Left ventricle myocardium inferior (tissue), 1 donor: ENCODE data around the gene TRAP1. TPM values are rescaled to one million over a fixed set of nuclear protein-coding genes. Genes with fewer than 3 reads are reported as not detected.

ENCODE experiments used
- DNase-seq: peaks from one replicate; pipeline ENCODE4 v3.0.0-alpha.2; 2020
- H3K27ac ChIP-seq: fragments of 200-600 bp; replicated peaks from 2 replicates; pipeline ENCODE4 v1.8.0; 2021
- H3K27me3 ChIP-seq: fragments of 200-600 bp; 2 replicates; pipeline ENCODE4 v1.8.0; 2021; ENCODE audit warnings: low read depth
- H3K36me3 ChIP-seq: fragments of 200-600 bp; 2 replicates; pipeline ENCODE4 v1.8.0; 2021
- H3K4me1 ChIP-seq: fragments of 200-600 bp; 2 replicates; pipeline ENCODE4 v1.8.0; 2021
- H3K4me3 ChIP-seq: fragments of 200-600 bp; 2 replicates; pipeline ENCODE4 v1.8.0; 2021; ENCODE audit warnings: mild to moderate bottlenecking, moderate library complexity
- H3K9me3 ChIP-seq: fragments of 200-600 bp; replicated peaks from 2 replicates; pipeline ENCODE4 v1.8.0; 2021
- CTCF ChIP-seq: fragments of 200-600 bp; IDR thresholded peaks from 2 replicates; pipeline ENCODE4 v1.8.0; 2021; ENCODE audit warnings: antibody characterized with exemption, mild to moderate bottlenecking, borderline replicate concordance
- intact Hi-C: fragments of 100-400 bp; cut with micrococcal nuclease; formaldehyde crosslinking; loops from one replicate; pipeline ENCODE4 v1.11.0; 2022
- total RNA-seq: library from RNA; stranded (reverse); fragmentation: NEBNext Ultra II Directional; extraction: Animal tissue kit (Norgen Biotek cat#: 25700); gene quantifications from one replicate; pipeline ENCODE4 v1.2.1, GENCODE V29; 2021
- donor health status: DM: no; HTN: yes; CAD: no; lungs with severe emphysema.

Gene TRAP1
- total RNA-seq, 1 donor from 2014 or later: 128 TPM

DNA sequence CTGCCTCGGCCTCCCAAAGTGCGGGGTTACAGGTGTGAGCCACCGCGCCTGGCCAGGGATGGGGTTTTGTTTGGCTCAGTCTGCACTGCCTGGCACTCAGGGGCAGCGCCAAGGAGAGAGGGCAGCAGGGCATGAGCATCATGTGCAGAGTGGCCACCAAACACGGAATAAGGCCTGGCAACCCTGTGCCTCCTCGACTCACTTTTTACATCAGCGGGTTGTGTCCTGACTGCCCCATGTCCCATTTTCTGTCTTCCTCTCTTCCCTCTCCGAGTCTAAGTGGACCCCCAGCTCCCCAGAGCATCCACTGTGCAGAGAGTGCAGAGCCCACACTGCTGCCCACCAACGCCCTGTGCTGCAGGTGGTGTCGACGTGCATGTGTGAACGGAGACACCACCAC is 18.2 kb upstream of the TRAP1 start:
- Histone ChIP-seq H3K36me3 (peaks cover 100% of the 10 kb centered on the region), H3K27ac (no peak overlapping the region), H3K9me3 (no peaks in the 10 kb centered on the region), H3K27me3 (no peaks in the 10 kb centered on the region), H3K4me1 (no peaks in the 10 kb centered on the region), H3K4me3 (no peak overlapping the region)
- intact Hi-C loops: no loop called here
- TF ChIP-seq CTCF: no peak
- DNase-seq: no peak

DNA sequence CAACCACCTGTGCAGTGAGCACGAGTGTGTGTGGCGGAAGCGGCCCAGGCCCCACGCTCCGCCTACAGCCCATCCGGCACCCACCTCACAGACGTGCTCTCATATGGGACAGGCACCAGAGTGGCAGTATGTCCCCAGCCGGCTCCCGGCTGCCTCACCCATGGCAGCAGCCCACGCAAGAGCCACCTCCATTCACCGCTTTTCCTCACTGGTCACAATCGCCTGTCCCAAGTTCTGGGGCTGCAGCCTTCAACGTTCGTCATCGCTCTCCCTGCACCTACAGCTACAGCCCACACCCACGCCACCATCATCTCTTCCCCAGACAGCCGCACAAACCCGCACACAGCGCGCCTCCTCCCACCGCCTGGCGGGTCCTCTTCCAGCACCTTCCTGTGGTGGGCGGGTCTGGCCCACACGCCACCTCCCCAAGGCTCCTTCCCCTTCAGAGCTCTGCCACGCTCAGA is 17.5 kb upstream of the TRAP1 start:
- no peak overlapping the region for H3K27ac ChIP-seq
- TF ChIP-seq CTCF: no peak
- H3K36me3 ChIP-seq: peaks cover 99% of the 10 kb centered on the region
- no peaks in the 10 kb centered on the region for H3K9me3 ChIP-seq
- no peaks in the 10 kb centered on the region for H3K27me3 ChIP-seq
- DNase-seq: no peak
- H3K4me1 ChIP-seq: no peaks in the 10 kb centered on the region
- intact Hi-C loops: no loop called here
- H3K4me3 ChIP-seq: no peak overlapping the region

DNA sequence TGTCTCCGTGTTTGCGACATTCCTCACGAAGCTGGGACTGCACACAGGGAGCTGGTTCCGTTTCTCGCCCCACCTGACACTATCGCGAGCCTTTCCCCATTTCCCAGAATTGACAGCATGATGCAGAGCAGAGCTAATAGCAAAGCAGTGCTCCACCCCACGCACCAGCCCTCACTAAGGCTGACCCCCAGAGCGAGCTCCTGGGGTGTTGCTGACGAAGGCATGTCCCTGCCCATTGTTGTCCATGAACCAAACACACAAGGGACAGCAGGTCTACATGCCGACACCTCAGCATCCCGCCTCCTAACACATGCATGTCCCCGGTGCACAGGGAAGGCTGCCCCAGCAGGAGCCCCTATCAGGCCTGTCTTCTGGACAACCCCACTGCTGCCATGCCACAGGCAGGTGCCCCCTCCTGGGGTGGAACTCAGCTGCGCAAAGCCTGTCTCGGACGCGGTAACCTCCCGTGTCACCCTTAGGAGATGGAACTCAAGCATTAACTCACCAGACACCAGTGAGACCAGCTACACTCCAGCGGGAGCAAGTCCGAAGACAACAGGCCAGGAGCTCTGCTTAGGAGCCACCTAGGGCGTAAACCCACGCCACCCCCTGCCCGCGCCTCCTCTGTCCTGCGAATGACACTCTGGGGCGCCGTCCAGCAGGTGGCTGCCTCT is 16.9 kb upstream of the TRAP1 start:
- no peak overlapping the region for H3K27ac ChIP-seq
- intact Hi-C loops: no loop called here
- no peak for TF ChIP-seq CTCF
- no peaks in the 10 kb centered on the region for H3K4me1 ChIP-seq
- no peak for DNase-seq
- no peak overlapping the region for H3K4me3 ChIP-seq
- no peaks in the 10 kb centered on the region for H3K9me3 ChIP-seq
- no peaks in the 10 kb centered on the region for H3K27me3 ChIP-seq
- H3K36me3 ChIP-seq: peaks cover 99% of the 10 kb centered on the region

- Histone ChIP-seq H3K36me3 (peaks cover 97% of the 10 kb centered on the region), H3K4me1 (no peaks in the 10 kb centered on the region), H3K27ac (no peak overlapping the region), H3K9me3 (no peaks in the 10 kb centered on the region), H3K4me3 (no peak overlapping the region), H3K27me3 (no peaks in the 10 kb centered on the region)
- TF ChIP-seq CTCF: no peak
- DNase-seq: no peak
- intact Hi-C loops: no loop called here
Measured at GRCh38 chr16:3732171-3732570, 14.8 kb upstream of the TRAP1 start.

DNA sequence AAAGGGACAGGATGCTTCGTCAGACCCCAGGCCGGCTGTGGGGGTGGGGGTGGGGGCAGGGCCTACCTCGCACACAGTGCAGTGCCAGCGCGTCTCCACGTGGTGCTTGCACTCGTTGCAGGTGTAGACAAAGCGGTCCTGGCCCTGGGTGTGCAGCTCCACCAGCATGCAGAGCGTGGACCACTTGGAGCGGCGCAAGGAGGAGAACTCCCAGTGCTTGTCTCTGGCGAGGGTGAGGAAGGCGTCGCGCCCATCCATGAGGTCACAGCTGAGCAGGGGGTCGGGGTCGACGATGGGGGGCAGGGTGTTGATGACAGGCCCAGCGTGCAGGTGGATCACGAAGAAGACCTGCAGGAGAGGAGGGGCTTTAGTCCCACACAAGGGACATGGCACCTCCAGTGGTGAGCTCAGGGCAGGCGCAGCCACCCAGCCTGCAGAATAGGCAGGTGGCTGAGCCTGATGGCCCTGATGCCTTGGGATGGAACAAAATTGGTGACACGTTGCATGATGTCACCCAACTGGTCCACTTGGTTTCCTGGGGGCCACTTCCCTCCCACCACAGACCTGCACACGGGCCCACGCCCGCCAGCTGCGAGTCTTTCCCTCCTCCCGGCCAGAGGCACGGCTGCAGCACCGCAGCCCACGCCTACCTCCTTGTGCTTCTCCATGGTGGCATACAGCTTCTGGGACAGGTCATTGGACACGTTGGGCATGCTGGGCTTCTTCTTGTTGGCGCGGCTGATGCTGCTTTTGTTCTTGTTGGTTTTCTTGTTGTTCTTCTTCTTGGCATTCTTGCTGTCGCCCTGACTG is 14.0 kb upstream of the TRAP1 start:
- no peak overlapping the region for H3K27ac ChIP-seq
- TF ChIP-seq CTCF: no peak
- H3K27me3 ChIP-seq: no peaks in the 10 kb centered on the region
- no peak overlapping the region for H3K4me3 ChIP-seq
- H3K36me3 ChIP-seq: peaks cover 93% of the 10 kb centered on the region
- no peaks in the 10 kb centered on the region for H3K4me1 ChIP-seq
- no peaks in the 10 kb centered on the region for H3K9me3 ChIP-seq
- DNase-seq: no peak
- intact Hi-C loops: no loop called here
